ENCODE measurements around the gene RTL9.
"Not testable (repeated sequence)": the region's sequence is repeated elsewhere in the genome, so short reads cannot be mapped to it uniquely, and the experiment has no call there.

RTL9 gene

DNA sequence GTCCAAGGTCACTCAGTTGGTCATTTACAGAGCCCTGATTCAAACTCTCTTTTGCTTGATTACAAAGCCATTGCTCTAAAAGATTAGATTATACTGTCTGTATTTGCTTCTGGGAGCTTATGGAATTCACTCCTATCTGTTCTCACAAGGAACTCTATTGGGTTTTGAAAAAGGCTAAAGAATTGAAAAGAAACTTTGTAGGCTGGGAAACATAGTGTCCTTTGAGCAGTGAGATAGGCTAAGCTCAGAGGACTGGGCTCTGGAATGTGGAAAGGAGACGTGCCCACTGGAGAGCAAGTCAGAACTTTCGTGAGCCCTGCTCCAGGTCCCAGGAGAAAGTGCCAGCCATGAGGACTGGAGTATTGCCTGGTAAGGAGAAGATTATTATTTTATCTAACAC is at the start of gene RTL9:
RTL9 (plus strand) TSS at position 301 of the 400 bp plus-strand sequence. CDS start 91,770 bp downstream, outside the sequence.
- DNase-seq = no peak

DNA sequence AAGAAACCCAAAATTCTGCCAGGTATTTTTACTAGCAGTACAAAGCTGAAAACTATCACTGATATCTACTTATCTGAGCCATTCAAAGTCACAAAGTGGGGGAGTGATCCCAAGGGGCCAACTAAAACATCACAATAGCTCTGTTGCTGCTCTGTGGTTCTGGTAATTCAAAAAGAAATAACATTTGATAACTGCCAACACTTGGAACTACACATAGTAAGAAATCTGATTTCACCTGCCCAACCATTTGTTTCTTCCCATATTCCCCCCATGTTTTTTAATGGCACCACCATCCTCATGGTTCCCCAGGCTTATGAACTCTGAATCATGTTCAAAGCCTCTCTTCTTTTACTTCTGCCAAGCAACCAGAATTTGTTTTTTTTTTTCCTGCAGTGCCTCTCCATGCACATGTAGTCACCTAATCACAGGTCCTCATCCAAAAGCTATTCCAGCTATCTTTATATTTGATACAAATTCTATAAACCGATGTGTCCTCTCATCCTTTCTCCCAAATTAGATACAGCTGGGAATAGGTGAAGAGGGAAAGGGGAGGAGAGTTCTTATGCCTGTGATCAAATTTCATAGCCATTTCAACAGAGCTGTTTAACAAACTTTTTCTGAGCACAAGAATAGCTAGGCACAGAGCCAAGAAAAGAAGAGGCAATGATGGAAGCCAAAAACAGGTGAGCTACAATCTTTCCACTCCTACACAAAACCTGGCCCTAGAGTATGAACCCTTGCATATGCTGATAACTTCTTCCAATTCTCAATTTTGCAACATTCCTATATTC is 48.5 kb upstream of the RTL9 start:
- no peak for DNase-seq

DNA sequence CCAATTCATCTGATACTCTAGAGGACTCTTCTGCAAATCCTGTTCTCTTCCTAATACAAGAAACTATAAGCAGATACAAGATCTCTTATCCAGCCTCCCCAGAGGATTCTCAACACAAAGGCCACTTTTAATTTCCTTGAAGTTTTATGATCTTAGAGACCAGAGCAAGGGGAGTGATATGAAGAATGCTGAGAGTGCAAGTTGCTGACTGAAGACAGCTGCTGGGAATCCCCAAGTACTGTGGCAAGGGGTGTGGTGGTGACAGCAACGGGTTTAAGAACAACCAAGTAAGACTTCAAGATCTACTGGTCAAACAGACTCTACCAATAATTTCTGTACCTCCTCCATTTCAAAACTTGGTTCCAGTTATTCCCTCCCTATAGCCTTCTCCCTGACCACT is 47.8 kb upstream of the RTL9 start:
- DNase-seq = no peak

DNA sequence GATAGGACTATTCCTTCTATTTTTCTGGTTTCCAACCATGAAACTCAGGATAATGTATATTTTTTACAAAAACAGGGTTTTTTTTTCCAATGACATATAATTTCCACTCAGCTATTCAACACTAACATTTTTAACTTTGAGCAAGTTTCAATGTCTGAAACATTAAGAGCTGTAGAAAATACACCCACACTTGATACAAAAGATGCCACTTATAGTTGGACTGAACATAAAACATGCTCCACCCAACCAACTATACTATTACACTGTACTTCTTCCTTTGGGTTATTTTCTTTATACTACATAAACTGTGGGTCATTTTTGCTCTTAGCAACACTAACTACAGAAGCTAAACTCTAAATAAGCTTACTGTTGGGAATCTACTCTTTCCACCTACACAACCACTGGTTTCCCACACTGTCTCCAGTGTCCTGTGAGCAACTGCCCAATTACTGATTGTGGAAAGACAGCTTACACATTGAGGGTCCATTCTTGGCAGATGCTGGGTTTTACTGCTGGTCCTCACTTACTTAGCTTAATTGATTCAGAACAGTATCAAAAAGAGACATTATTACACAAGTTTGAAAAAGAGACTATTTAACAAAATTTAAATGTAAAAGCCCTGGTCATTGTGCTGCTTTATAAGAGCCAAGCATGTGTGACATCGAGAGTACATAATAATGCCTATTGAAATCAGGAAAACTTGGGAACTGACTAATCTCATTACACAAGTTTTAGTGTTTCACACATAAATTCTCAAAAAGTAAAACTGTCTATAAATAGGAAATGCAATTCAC is 47.0 kb upstream of the RTL9 start:
- no peak for DNase-seq

DNA sequence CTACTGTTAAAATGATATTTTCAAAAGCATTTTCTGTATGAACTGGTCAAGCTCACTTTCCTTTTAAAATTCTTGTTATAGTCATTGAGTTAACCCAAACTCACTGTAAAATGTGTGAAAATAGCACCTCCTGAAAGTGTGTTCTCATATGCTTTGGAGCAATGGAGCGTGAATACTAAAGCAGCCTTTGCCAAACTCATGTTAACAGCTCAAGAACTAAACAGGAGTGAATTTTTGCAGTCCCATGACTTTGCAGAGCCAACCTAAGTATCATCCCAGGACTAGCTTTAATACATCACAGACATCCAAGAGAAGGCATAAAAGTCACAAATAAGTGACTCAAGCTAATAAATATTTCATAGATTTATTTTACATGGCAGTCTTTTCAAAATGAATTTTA is 43.1 kb upstream of the RTL9 start:
- no peak for DNase-seq

DNA sequence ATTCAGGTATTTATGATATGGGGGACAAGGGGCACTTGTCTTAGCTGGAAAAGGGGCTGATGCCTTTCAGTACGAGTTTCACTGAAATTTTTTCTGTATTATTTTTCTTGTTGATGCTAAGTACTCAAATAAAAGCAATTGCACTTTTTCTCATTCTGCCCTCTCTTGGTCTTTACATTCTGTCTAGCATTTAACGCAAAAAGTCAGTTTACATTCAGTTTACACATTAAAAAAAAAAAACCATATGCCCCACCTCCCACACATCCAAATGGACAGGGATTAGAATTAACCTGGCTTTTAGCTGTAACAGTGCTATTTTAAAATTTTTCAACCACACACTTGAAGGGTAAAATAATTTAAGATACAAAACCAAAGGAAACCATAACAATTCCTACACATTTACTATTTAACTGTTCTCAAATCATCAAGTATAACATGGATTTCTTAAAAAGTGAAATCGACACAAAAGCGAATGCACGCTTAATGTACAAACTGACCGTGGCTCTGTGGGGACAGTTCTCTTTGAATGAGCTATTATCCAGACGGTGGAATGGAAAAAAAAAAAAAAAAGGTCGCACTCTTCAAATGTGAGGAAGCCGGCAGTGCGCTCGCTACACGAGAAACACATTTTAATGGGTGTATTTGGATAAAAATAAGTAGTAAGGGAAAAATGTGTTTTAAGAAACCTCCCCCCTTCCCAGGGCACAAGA is 42.1 kb upstream of the RTL9 start:
- no peak for DNase-seq

DNA sequence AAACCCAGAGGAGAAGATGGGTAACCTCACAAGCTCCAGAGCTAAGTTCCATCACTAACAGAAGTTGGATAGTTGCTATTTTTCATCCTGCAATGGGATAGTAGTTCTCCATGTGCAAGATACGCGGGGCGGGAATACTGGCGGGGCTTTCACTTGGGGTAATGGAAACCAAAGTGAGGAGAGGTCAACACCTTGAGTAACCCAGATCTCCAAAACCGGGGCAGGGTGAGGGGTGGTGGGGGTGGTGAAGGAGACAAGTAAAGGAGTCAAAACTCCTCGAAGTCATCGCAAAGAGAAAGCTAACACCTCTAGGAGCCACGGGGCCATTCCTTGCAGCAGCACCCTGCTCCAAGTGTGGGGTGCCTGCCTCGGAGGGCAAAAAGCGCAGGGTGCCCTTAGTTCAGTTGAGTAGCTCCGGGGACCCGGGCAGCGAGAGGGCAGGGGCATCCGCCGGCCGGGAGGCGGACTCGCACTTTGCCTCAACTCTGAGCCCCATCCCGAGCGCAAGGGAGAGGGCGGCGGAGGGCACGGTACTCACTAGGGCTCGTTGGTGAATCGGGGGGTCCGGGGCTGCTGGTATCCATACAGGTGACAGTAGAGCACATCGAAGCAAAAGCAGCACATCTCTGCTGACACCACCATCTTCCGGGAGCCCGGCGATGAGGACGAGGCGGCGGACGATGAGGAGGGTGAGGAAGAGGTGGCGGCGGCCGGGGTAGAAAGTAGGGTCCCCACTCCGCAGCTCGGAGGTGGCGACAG is 41.4 kb upstream of the RTL9 start:
- peak; percentile 3 to 24 (median 5) for DNase-seq

DNA sequence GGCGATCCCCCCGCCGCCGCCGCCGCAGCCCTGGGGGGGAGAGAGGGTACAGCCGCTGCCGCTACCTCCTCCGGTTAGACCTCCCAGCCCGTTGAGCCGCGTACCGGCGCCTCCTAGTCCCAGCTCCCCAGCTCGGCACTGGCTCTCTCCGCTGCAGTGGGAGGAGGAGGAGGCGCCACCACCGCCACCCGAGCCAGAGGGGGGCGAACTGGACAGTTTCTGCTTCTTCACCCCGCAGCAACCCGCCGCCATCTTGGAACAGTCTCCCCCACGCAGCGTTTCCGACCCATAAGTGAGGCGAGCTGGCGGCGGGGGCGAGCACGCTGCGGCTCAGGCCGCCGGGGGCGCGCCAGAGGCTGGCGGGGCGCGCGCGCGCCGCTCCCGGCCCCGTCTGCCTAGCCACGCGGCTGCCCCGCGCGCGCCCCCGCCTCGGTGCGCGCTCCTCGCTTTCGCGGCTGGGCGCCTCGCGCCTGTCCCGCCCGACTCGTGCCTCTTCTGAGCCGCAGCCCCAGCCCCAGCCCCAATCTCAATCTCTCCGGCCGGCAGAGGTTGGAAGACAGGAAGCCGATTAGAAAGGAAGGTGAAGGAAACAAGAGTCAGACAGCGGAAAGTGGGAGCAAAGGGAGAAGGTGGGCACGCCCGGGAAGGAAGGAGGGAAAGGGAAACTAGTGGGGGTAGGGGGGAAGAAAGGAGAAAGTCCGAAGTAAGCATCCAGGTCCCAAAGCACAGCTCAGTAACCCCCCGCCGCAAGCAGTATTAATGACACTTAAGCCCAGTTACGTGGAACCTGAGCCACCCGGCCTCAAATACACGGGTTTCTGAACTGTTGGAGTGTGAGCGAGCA is 40.6 kb upstream of the RTL9 start, which contains the start of gene AMMECR1:
AMMECR1 (minus strand) TSS at position 266 of the 844 bp plus-strand sequence; CDS start at position 252, 14 bp downstream.
- peak; percentile 28 to 72 (median 50) for DNase-seq

DNA sequence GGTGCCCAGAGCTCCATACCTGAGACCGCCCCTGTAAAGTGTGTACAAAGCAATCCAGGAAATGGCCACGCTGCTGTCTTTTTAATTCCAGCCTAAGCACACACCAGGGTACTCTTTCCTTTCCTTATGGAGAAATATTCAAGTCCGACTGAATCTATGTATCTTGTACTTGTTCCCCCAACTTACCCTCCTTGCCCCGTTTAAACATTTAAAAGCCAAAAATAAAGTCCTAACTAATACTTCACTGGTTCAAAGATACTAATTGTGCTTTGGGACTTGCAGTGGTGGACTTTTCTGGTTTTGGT is 40.0 kb upstream of the RTL9 start:
- no peak for DNase-seq

DNA sequence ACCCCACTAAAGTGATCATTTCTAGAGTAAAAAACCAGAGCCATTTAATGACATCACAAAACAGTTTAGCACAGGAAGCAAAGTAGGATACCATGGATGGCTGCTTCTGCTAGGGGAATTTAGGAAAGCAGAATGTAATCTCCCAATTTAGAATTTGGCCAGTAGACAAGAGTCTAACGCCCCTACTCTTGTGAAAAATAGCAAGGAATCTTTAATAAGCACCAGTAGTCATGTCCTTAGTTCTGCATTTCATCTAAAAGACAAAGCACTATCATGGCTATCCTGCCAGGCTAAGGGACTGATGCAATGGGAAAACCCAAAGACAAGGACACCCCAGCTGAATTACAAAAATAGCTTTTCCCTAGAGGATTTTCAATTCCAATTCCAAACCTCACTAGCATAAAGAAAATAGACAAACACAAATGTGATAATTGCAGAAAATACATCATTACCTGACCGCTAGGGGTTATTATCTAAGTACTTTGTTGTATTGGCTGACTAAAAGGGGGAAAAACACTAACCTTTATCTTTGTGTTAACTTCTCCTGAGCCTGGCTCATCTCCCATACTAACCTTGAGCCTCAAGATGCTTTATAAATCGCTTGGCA is 38.2 kb upstream of the RTL9 start:
- DNase-seq = no peak

DNA sequence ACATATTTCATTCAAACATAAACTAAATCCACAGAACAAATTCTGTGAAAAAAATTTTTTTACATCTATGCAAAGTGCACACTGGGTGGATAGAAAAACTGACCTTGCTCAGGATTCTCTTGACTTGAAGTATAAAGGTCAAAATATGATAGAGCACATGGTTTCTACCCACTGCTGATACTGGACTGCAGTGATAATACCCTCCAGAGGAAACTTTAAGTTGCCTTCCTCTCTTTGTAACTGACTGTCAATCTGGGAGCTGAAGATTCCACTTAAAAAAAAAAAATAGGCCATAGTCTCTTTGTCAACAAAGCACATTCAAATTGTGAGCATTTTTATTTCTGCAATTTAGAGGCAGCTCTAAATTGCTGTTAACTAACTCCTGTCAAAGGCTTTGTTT is 37.6 kb upstream of the RTL9 start:
- DNase-seq = no peak

DNA sequence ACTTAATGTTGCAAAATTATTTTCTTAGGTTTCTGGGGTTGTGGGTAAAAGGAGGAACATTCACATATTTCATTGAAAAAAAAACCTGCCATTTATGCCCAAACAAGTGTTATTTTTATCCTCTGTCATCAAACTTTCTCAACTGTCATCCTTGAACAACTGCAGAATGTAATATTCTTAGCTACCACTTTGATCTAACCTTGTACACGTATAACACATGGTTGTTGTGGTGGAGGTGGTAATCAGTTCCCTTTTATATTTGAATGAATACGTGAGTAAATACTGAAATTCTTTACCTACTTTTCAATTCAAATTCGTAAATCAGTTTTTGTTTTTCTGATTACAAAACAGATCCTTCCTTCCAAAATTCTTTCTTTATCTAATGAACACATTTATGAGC is 37.0 kb upstream of the RTL9 start:
- DNase-seq = no peak

DNA sequence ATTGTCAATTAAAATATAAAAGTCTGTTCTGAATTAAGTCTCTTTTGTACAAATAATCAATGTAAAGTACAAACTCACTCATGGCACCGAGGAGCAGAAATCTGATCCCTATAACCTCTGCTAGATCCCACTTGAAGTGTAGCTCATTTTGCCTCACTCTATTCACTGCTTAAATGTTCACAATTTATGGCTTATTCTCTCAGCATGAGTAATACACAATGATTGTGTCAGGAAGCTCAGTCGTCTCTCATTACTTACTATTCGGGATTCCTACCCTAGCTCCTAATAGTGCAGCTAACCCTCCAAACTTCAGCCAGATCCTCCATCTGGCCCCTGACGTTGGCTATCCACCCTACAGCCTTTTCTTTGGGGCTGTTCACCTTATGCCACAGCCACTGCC is 36.0 kb upstream of the RTL9 start:
- DNase-seq = no peak

DNA sequence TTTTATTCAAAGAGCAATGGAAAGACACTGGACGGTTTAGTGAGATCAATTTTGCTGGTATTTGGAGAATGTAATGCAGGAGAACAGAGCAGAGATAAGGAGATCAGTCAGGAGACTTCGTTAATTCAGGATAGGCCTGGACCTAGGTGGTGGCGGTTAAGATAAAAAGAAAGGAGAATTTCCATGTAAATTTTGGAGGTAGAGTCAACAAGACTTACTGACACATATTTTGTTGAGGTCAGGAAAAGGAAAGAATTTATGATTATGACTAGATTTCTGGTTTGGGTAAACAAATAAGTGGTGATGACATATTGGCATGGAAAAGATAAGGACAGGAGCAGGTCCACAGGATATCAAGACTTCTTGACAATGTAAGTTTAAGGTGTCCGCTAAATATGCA is 31.9 kb upstream of the RTL9 start:
- DNase-seq = no peak

DNA sequence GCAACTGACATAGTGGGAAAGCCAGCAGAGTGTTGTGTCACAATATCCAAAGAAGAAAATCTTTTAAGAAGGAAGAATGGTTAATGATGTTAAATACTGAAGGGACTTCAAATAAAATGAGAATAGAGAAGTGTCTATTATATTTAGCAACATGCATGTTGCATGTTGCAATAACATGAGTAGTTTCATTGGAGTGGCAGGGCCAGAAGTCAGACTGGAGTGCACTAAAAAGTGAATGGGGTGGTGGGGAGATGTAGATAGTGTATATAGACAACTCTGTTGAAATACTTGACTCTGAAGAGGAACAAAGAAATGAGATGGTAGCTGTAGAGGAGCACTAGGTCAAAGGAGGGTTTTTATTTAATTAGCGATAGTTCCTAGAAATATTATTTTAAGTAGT is 31.3 kb upstream of the RTL9 start:
- no peak for DNase-seq

DNA sequence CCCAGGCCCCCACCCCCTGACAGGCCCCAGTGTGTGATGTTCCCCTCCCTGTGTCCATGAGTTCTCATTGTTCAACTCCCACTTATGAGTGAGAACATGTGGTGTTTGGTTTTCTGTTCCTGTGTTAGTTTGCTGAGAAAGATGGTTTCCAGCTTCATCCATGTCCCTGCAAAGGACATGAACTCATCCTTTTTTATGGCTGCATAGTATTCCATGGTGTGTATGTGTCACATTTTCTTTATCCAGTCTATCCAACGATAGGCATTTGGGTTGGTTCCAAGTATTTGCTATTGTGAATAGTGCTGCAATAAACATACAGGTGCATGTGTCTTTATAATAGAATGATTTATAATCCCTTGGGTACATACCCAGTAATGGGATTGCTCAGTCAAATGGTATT is 30.0 kb upstream of the RTL9 start:
- not testable (repeated sequence) for DNase-seq

DNA sequence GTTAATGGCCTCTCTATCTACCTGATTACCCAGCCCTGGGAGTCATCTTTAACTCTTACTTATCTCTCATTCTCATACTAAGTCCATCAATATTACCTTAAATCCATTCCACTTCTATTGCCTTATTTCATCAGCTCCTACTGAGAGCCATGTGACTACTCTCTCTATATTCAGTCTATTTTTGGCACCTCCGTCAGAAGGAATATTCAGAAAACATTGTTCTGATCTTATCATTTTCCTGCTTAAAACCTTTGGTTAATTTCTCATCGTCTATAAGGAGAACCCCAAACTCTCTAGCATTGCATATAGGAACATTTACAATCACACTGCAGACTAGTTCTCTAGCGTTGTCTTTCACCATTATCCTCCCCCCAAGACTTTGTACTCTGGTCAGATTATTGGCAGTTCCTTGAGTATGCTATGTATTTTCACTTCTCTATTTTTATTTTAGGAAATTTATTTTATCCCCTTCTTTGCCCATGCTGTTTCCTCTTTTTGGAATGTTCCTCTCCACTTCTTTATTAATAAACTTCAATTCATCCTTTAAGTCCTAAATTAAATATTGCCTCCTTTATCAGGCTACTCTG is 27.1 kb upstream of the RTL9 start:
- DNase-seq = no peak

DNA sequence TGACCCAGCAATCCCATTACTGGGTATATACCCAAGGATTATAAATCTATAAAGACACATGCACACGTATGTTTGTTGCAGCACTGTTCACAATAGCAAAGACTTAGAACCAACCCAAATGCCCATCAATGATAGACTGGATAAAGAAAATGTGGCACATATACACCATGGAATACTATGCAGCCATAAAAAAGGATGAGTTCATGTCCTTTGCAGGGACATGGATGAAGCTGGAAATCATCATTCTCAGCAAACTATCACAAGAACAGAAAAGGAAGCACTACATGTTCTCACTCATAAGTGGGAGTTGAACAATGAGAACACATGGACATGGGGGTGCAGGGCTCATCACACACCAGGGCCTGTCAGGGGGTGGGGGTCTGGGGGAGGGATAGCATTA is 25.2 kb upstream of the RTL9 start:
- not testable (repeated sequence) for DNase-seq

DNA sequence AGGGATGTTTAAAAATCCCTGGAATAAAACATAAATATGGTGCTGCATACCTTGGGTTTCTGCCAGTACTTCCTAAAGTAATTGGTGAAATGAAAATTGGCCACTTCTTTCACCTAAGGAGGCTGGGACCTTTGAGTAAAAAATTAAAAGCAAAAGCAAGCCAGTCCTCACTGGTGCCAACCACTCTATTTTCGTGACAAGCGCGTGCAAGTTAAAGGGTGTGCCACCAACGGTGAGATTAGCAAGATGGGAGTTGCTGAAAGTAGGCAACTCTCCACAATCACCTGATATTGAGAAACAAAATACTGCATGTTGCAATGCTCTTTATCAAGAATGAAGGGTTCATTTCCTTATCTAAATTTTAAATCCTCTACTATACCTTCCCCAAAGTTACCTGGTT is 19.7 kb upstream of the RTL9 start:
- no peak for DNase-seq

DNA sequence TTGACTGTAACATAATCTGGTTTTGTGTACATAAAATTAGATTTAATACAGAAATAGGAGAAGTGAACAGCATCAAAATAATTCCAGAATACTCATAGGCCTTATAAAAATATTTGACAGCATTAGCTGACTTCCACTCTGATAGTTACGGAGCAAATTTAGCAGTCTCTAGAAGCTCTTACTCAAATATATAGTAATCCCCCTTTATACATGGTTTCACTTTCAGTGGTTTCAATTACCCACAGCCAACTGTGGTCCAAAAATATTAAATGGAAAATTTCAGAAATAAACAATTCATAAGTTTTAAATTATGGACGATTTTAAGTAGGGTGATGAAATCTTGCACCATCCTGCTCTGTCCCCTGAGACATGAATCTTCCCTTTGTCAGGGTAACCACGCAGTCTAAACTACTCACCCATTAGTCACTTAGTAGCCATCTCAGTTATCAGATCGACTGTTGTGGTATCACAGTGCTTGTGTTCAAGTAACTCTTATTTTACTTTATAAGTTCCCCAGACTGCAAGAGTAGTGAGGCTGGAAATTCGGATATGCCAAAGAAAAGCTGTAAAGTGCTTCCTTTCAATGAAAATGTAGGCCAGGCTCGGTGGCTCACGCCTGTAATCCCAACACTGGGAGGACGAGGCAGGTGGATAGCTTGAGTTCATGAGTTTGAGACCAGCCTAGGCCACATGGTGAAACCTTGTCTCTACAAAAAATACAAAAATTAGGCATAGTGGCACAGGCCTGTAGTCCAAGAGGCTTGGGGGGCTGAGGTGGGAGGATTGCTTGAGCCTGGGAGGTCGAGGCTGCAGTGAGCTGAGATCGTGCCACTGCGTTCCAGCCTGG is 17.2 kb upstream of the RTL9 start:
- DNase-seq = no peak

All from activated naive CD4-positive, alpha-beta T cell (primary cell).